ENCODE data around the gene EIF3D. TPM values are rescaled to one million over a fixed set of nuclear protein-coding genes. Genes with fewer than 3 reads are reported as not detected.
A peak's percentile ranks its signal among the peaks of the same experiment; 100 is the strongest.

Gene EIF3D
- total RNA-seq, 1 experiment from 2014 or later, result 237 TPM

- ChIA-PET CTCF (interaction anchor here (1.0 to 3.7 kb wide), 18 partner anchors 10 to 184 kb away, joined by 3 to 62 read pairs (median 8); partner anchors contain the start of gene TXN2), POLR2A (interaction anchor here (0.8 kb wide), 1 partner anchor 139 kb away, joined by 6 read pairs; no protein-coding TSS in a partner anchor)
- 0 out of 2 replicates have a peak, but pooled peaks cover 3% of the 10 kb centered on the region for H3K4me1 Mint-ChIP-seq
- ATAC-seq (no peak), DNase-seq (ENCODE audit: low spot score) (no peak)
- H3K4me3 Mint-ChIP-seq, result no peak overlapping the region
- 0 out of 2 replicates have a peak overlapping the region, but pooled peaks have one; percentile 34 for H3K27ac Mint-ChIP-seq
- H3K36me3 Mint-ChIP-seq, result peaks cover 17% of the 10 kb centered on the region
- TF ChIP-seq NFE2L1 (CRISPR knock-in tag; IDR thresholded peaks at IDR 0.05) (no peak), TEAD1 (CRISPR knock-in tag; IDR thresholded peaks at IDR 0.05) (no peak), USF1 (CRISPR knock-in tag; IDR thresholded peaks at IDR 0.05) (no peak), SMAD4 (CRISPR knock-in tag; IDR thresholded peaks at IDR 0.05) (no peak), CREB1 (CRISPR knock-in tag; IDR thresholded peaks at IDR 0.05) (no peak), RELA (CRISPR knock-in tag; IDR thresholded peaks at IDR 0.05; ENCODE audit: borderline replicate concordance) (no peak), JUN (CRISPR knock-in tag; IDR thresholded peaks at IDR 0.05) (no peak)
- no peaks in the 10 kb centered on the region for H3K27me3 Mint-ChIP-seq (ENCODE audit: low read depth)
- no peaks in the 10 kb centered on the region for H3K9me3 Mint-ChIP-seq
Measured at GRCh38 chr22:36470994-36471331, 58.0 kb downstream of the EIF3D start.

- peak overlapping the region; percentile 87 for H3K27ac Mint-ChIP-seq
- H3K9me3 Mint-ChIP-seq, result no peaks in the 10 kb centered on the region
- no peak for TF ChIP-seq SMAD4 (CRISPR knock-in tag; IDR thresholded peaks at IDR 0.05)
- TF ChIP-seq KAT7 (CRISPR knock-in tag; IDR thresholded peaks at IDR 0.05; ENCODE audit: borderline replicate concordance), result no peak
- TF ChIP-seq CTCF (IDR thresholded peaks at IDR 0.05), result peak; percentile 93
- TF ChIP-seq USF2 (CRISPR knock-in tag; IDR thresholded peaks at IDR 0.05), result no peak
- TF ChIP-seq ATF2 (CRISPR knock-in tag; IDR thresholded peaks at IDR 0.05; ENCODE audit: borderline replicate concordance, low read depth), result no peak
- no peak for TF ChIP-seq FOXP1 (CRISPR knock-in tag; IDR thresholded peaks at IDR 0.05; ENCODE audit: borderline replicate concordance)
- TF ChIP-seq NR1H2 (CRISPR knock-in tag; IDR thresholded peaks at IDR 0.05), result no peak
- H3K36me3 Mint-ChIP-seq, result peaks cover 11% of the 10 kb centered on the region
- ChIA-PET CTCF (interaction anchor here (0.6 to 3.7 kb wide), 61 partner anchors 8 to 297 kb away, joined by 3 to 62 read pairs (median 5); partner anchors contain the start of genes MYH9 and TXN2), POLR2A (interaction anchor here (0.7 to 1.1 kb wide), 5 partner anchors 15 to 149 kb away, joined by 3 to 7 read pairs (median 4); no protein-coding TSS in a partner anchor)
- peak; percentile 95 for ATAC-seq
- no peak overlapping the region for H3K4me3 Mint-ChIP-seq
- no peaks in the 10 kb centered on the region for H3K27me3 Mint-ChIP-seq (ENCODE audit: low read depth)
- H3K4me1 Mint-ChIP-seq, result 0 out of 2 replicates have a peak, but pooled peaks cover 3% of the 10 kb centered on the region
- DNase-seq (ENCODE audit: low spot score), result peak; percentile 86
Measured at GRCh38 chr22:36470162-36470993, 58.6 kb downstream of the EIF3D start.

- no peaks in the 10 kb centered on the region for H3K9me3 Mint-ChIP-seq
- ATAC-seq (no peak), DNase-seq (ENCODE audit: low spot score) (no peak)
- no peaks in the 10 kb centered on the region for H3K27me3 Mint-ChIP-seq (ENCODE audit: low read depth)
- H3K4me3 Mint-ChIP-seq, result no peak overlapping the region
- ChIA-PET POLR2A (interaction anchor here (1.1 kb wide), 1 partner anchor 14 kb away, joined by 3 read pairs; no protein-coding TSS in a partner anchor), CTCF (interaction anchor here (0.9 to 3.7 kb wide), 6 partner anchors 18 to 167 kb away, joined by 4 to 62 read pairs (median 6); partner anchors contain the start of gene MYH9)
- TF ChIP-seq CTCF (IDR thresholded peaks at IDR 0.05) (no peak), ESRRA (CRISPR knock-in tag; IDR thresholded peaks at IDR 0.05; ENCODE audit: borderline replicate concordance) (no peak), ATF1 (CRISPR knock-in tag; IDR thresholded peaks at IDR 0.05) (no peak), HMGA2 (CRISPR knock-in tag; IDR thresholded peaks at IDR 0.05) (no peak), ZNF396 (CRISPR knock-in tag; IDR thresholded peaks at IDR 0.05; ENCODE audit: borderline replicate concordance) (no peak), ZBTB21 (CRISPR knock-in tag; IDR thresholded peaks at IDR 0.05; ENCODE audit: borderline replicate concordance) (no peak)
- peaks cover 7% of the 10 kb centered on the region for H3K36me3 Mint-ChIP-seq
- H3K27ac Mint-ChIP-seq, result no peak overlapping the region
- H3K4me1 Mint-ChIP-seq, result 0 out of 2 replicates have a peak, but pooled peaks cover 3% of the 10 kb centered on the region
Measured at GRCh38 chr22:36469094-36469710, 59.8 kb downstream of the EIF3D start.

Data from WTC11 (cell line).